TTC549 (cell line): Measurements from ENCODE around the gene POLE.
"Not testable (repeated sequence)": the region's sequence is repeated elsewhere in the genome, so short reads cannot be mapped to it uniquely, and the experiment has no call there.

Experiments used
- FAIRE-seq: peaks from 2 replicates; lab custom pipeline; 2012; peaks lifted over from hg19 to GRCh38; lab: Jason Lieb, UNC

POLE gene

GRCh38 chr12:132611620-132612019 is 75.5 kb downstream of the POLE start:
- FAIRE-seq, result no peak

GRCh38 chr12:132610866-132611602 is 76.1 kb downstream of the POLE start:
- no peak for FAIRE-seq

- FAIRE-seq, result no peak
These were observed 76.9 kb downstream of the POLE start, which contains the start of gene LRCOL1 for GRCh38 chr12:132610051-132610759. LRCOL1 (minus strand) TSS chr12:132610582; CDS start chr12:132606251, 4,331 bp downstream.

- no peak for FAIRE-seq
These were observed 78.6 kb downstream of the POLE start for GRCh38 chr12:132608231-132609171.

- no peak for FAIRE-seq
These were observed 80.2 kb downstream of the POLE start for GRCh38 chr12:132606927-132607326.

- no peak for FAIRE-seq
These were observed 80.7 kb downstream of the POLE start for GRCh38 chr12:132606466-132606865.

- FAIRE-seq, result no peak
These were observed 81.2 kb downstream of the POLE start for GRCh38 chr12:132605892-132606291.

GRCh38 chr12:132604668-132605441 is 82.3 kb downstream of the POLE start:
- no peak for FAIRE-seq

GRCh38 chr12:132604151-132604618 is 83.0 kb downstream of the POLE start:
- FAIRE-seq, result no peak

GRCh38 chr12:132603240-132604150 is 83.6 kb downstream of the POLE start:
- no peak for FAIRE-seq

GRCh38 chr12:132602572-132603239 is 84.4 kb downstream of the POLE start:
- no peak for FAIRE-seq

GRCh38 chr12:132601171-132601883 is 85.8 kb downstream of the POLE start:
- no peak for FAIRE-seq

- FAIRE-seq, result peak; percentile 40
These were observed 86.8 kb downstream of the POLE start for GRCh38 chr12:132600048-132601032.

- FAIRE-seq, result not testable (repeated sequence)
These were observed 87.6 kb downstream of the POLE start for GRCh38 chr12:132599502-132599901.

- FAIRE-seq, result no peak
These were observed 89.5 kb downstream of the POLE start for GRCh38 chr12:132597333-132598316.

- FAIRE-seq, result no peak
These were observed 91.1 kb downstream of the POLE start for GRCh38 chr12:132596016-132596415.

GRCh38 chr12:132595183-132595582 is 92.0 kb downstream of the POLE start:
- FAIRE-seq, result no peak
